Measurements from ENCODE around the gene IL36A. TPM values are rescaled to one million over a fixed set of nuclear protein-coding genes. Genes with fewer than 3 reads are reported as not detected.

IL36A gene
- total RNA-seq, 1 experiment from 2014 or later, result not detected

DNA sequence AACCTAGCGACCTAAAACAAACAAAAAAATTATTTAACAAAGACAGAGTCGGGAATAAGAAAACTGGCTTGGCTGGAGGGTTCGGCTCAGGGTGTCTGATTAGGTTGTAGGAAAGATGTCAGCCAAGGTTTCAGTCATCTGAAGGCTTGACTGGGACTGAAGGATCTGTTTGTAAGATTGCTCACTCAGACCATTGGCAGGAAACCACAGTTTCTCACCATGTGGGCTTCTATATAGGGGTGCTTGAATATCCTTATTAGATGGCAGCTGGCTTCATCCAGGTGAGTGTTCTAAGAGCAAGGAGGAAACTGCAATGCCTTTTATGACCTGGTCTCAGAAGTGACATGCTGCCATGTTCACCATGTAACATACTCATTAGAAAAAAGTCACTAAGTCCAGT lies 48.4 kb downstream of the IL36A start:
- H3K27ac ChIP-seq (ENCODE audit: insufficient read length, low read depth, low read length), result no peak overlapping the region
- H3K4me1 ChIP-seq (ENCODE audit: insufficient read depth, low read length), result no peaks in the 10 kb centered on the region
- H3K27ac Mint-ChIP-seq, result no peak overlapping the region
- H3K23me2 ChIP-seq (ENCODE audit: insufficient read length, low read depth, low read length, poor library complexity, severe bottlenecking), result no peaks in the 10 kb centered on the region
- no peak overlapping the region for H3K4ac ChIP-seq (ENCODE audit: low read depth, low read length)
- H3K9ac ChIP-seq (ENCODE audit: extremely low read depth, insufficient read length, low read length), result no peak overlapping the region
- H4K5ac ChIP-seq (ENCODE audit: insufficient read length, low read depth, low read length), result no peak overlapping the region
- no peak overlapping the region for H2AK5ac ChIP-seq (ENCODE audit: insufficient read length, low read length)
- H3K27me3 ChIP-seq (ENCODE audit: insufficient read depth, low read length), result no peaks in the 10 kb centered on the region
- H2BK15ac ChIP-seq (ENCODE audit: low read depth, low read length), result no peak overlapping the region
- no peak overlapping the region for H3K4me3 Mint-ChIP-seq
- H3K27me3 Mint-ChIP-seq (ENCODE audit: low read depth), result peaks cover 30% of the 10 kb centered on the region
- no peak overlapping the region for H3K18ac ChIP-seq (ENCODE audit: insufficient read length, low read depth, low read length)
- no peak overlapping the region for H4K91ac ChIP-seq (ENCODE audit: insufficient read length, low read depth, low read length)
- no peak overlapping the region for H2BK20ac ChIP-seq (ENCODE audit: low read depth, low read length, poor library complexity, severe bottlenecking)
- no peak overlapping the region for H2BK12ac ChIP-seq (ENCODE audit: insufficient read length, low read depth, low read length)
- no peak overlapping the region for H2AFZ ChIP-seq (ENCODE audit: low read length)
- no peak overlapping the region for H3K14ac ChIP-seq (ENCODE audit: insufficient read depth, low read length)
- H3K56ac ChIP-seq (ENCODE audit: insufficient read length, low read depth, low read length), result no peak overlapping the region
- no peak overlapping the region for H3K4me2 ChIP-seq (ENCODE audit: insufficient read depth, insufficient read length, low read length)
- H3K4me1 Mint-ChIP-seq, result no peaks in the 10 kb centered on the region
- H4K20me1 ChIP-seq (ENCODE audit: control insufficient read depth, insufficient read depth, insufficient read length), result no peaks in the 10 kb centered on the region
- no peak overlapping the region for H2BK5ac ChIP-seq (ENCODE audit: insufficient read length, low read length)
- no peaks in the 10 kb centered on the region for H3K79me1 ChIP-seq (ENCODE audit: insufficient read depth, low read depth, low read length, poor library complexity, severe bottlenecking)
- H3K9me3 Mint-ChIP-seq, result peaks cover 59 to 82% of the 10 kb centered on the region in 2 experiments
- no peak overlapping the region for H4K8ac ChIP-seq (replicated peaks; ENCODE audit: insufficient read length, low read depth, low read length)
- H3K36me3 Mint-ChIP-seq (ENCODE audit: insufficient read depth in 1 of 3, low read depth in 3 of 3), result peaks cover 0 to 9% (median 7%) of the 10 kb centered on the region in 3 experiments; a peak in 4 of 7 replicates
- no peak overlapping the region for H3T11ph ChIP-seq (ENCODE audit: low read length)
- TF ChIP-seq, protein P1, sequence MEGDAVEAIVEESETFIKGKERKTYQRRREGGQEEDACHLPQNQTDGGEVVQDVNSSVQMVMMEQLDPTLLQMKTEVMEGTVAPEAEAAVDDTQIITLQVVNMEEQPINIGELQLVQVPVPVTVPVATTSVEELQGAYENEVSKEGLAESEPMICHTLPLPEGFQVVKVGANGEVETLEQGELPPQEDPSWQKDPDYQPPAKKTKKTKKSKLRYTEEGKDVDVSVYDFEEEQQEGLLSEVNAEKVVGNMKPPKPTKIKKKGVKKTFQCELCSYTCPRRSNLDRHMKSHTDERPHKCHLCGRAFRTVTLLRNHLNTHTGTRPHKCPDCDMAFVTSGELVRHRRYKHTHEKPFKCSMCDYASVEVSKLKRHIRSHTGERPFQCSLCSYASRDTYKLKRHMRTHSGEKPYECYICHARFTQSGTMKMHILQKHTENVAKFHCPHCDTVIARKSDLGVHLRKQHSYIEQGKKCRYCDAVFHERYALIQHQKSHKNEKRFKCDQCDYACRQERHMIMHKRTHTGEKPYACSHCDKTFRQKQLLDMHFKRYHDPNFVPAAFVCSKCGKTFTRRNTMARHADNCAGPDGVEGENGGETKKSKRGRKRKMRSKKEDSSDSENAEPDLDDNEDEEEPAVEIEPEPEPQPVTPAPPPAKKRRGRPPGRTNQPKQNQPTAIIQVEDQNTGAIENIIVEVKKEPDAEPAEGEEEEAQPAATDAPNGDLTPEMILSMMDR (conservative IDR thresholded peaks at IDR 0.05), result no peak
- H3K23ac ChIP-seq (ENCODE audit: insufficient read length, low read depth, low read length), result no peak overlapping the region
- DNase-seq, result no peak
- no CpG with 5 or more reads among the region's 3 CpGs for WGBS (ENCODE audit: extremely low coverage, insufficient read length, low lambda C conversion rate)
- peaks cover 14% of the 10 kb centered on the region for H3K9me3 ChIP-seq (ENCODE audit: control insufficient read depth, low read depth, low read length)
- H2BK120ac ChIP-seq (ENCODE audit: low read depth, low read length, poor library complexity, severe bottlenecking), result no peak overlapping the region
- no peaks in the 10 kb centered on the region for H3K79me2 ChIP-seq (ENCODE audit: insufficient read depth, low read length)
